GM10248 (cell line): ENCODE measurements around the gene KLF13.

Source experiments
- CTCF ChIA-PET: fragments of 300-600 bp; sonication (Branson Sonifier 250); formaldehyde crosslinking; extraction: SDS; loops from one replicate; lab custom pipeline; 2021; ENCODE audit warnings: antibody characterized with exemption; lab: Yijun Ruan, JAX
- POLR2A ChIA-PET: fragments of 350-650 bp; sonication (Branson Sonifier 250); formaldehyde crosslinking; extraction: SDS; loops from one replicate; lab custom pipeline; 2020; ENCODE audit warnings: antibody characterized with exemption; lab: Yijun Ruan, JAX
- DNase-seq: peaks from one replicate; pipeline ENCODE4 v3.0.0; 2012; ENCODE audit errors: extremely low spot score
- TF ChIP-seq, protein P1 (sequence below): IDR thresholded peaks from 2 replicates; pipeline ENCODE4 v1.5.1; 2012; ENCODE audit warnings: mild to moderate bottlenecking, low read depth; ENCODE audit errors: extremely low read depth, missing control alignments, control extremely low read depth

Gene KLF13

DNA sequence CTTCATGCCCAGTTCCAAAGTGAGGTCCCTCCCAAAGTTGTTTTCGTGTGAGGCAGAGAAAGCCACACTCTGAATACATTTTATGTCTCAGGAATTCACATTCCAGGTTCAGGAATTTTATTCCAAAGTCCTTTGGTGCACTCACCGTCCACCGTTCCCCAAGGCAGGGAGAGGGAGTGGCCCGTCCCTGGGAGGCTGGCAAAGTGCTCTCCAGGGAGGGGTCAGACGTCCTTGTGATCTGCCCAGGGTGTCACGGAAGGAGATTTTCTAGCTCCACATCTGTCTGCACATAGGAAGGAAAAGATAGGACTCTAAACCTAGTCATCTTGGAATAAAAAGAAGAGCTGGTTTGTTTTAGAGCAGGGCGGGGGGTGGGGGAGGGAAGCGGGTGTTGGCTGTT lies 47.9 kb downstream of the KLF13 start:
- TF ChIP-seq, protein P1, sequence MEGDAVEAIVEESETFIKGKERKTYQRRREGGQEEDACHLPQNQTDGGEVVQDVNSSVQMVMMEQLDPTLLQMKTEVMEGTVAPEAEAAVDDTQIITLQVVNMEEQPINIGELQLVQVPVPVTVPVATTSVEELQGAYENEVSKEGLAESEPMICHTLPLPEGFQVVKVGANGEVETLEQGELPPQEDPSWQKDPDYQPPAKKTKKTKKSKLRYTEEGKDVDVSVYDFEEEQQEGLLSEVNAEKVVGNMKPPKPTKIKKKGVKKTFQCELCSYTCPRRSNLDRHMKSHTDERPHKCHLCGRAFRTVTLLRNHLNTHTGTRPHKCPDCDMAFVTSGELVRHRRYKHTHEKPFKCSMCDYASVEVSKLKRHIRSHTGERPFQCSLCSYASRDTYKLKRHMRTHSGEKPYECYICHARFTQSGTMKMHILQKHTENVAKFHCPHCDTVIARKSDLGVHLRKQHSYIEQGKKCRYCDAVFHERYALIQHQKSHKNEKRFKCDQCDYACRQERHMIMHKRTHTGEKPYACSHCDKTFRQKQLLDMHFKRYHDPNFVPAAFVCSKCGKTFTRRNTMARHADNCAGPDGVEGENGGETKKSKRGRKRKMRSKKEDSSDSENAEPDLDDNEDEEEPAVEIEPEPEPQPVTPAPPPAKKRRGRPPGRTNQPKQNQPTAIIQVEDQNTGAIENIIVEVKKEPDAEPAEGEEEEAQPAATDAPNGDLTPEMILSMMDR, result no peak
- POLR2A ChIA-PET, result no interaction called here
- no peak for DNase-seq
- CTCF ChIA-PET, result no interaction called here

DNA sequence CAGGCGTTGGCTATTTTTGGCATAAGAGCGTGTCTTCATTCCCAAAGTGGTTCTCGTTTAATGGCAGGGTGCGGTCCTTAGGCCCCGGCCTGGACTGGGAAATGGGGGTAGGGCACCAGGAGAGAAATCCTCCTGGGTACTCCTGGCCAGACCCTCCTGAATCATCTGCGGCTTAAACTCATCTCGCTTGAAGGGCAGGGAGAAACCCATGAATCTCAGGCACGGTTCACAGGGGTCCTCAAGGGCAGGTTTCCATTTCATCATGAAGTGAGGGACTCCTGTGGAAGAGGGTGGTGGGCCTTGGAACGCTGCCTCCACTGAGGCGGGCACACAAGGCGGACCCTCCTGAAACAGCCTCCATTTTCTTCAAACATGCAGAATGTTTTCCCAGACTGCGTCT lies 48.4 kb downstream of the KLF13 start:
- no peak for DNase-seq
- ChIA-PET POLR2A (no interaction called here), CTCF (no interaction called here)
- TF ChIP-seq, protein P1, result no peak

DNA sequence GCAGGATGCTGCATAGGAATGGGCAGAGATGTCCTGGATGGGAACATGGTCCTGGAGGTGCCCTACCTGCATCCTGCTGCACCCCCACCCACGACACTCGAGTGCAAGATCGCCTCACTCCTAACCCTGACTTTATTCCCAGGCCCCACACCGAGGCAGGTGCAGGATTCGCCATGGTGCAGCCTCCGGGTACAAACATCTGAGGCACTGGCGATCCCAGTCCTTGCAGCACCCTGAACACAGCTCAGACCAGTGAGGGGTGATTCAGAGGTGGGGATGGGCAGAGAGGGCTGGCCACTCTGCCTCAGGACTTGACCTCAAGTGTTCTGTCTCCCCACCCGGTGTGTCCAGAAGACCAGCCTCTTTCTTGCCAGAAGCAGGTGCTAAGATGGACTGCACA lies 49.1 kb downstream of the KLF13 start:
- CTCF ChIA-PET, result no interaction called here

GRCh38 chr15:31376511-31376910 lies 49.9 kb downstream of the KLF13 start:
- TF ChIP-seq, protein P1, result no peak
- ChIA-PET CTCF (no interaction called here), POLR2A (no interaction called here)
- DNase-seq, result no peak

More for the DNA sequence above, 49.1 kb downstream of the KLF13 start:
- POLR2A ChIA-PET, result no interaction called here
- TF ChIP-seq, protein P1, result no peak
- DNase-seq, result no peak

DNA sequence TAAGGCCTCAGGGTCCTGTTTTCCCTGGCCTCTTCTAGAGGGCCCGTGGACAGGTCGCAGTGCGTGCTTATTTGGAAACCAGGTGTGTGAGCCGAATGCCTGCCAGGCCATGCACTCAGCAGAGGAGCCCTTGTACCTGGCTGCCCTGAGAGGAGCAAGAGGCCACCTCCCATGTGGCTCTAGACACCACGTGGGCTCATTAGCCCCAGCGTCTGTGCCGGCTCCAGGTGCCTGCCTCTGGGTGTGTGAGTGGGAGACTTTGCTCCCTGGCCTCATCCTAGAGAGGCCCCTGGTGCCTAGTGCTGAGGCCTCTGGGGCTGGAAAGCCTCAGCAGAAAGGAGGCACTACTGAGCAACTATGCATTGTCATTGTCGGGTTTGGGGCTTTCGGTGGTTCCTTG lies 50.4 kb downstream of the KLF13 start:
- ChIA-PET CTCF (interaction anchor here (0.9 to 2.0 kb wide), 4 partner anchors 11 to 61 kb away, joined by 3 to 10 read pairs (median 4); no protein-coding TSS in a partner anchor), POLR2A (interaction anchor here (1.0 kb wide), 1 partner anchor 51 kb away, joined by 3 read pairs; the partner anchor contains the start of gene KLF13)
- TF ChIP-seq, protein P1, result no peak
- no peak for DNase-seq

- CTCF ChIA-PET, result interaction anchor here (1.0 to 2.0 kb wide), 5 partner anchors 10 to 56 kb away, joined by 4 to 10 read pairs (median 4); no protein-coding TSS in a partner anchor
- DNase-seq, result no peak
- POLR2A ChIA-PET, result no interaction called here
- TF ChIP-seq, protein P1, result no peak
Measured at GRCh38 chr15:31378363-31378903, 51.8 kb downstream of the KLF13 start.
